A673 (cell line): ENCODE data around the gene GSTO2. TPM values are rescaled to one million over a fixed set of nuclear protein-coding genes. Genes with fewer than 3 reads are reported as not detected.
A peak's percentile ranks its signal among the peaks of the same experiment; 100 is the strongest.

Experiments used
- BruUV-seq: library from RNA; stranded (reverse); fragments of 400-500 nt; replicated peaks from 2 replicates; lab custom pipeline; 2021; lab: Mats Ljungman, UMichigan
- CTCF ChIA-PET: fragments of 300-600 bp; sonication (Branson Sonifier 250); formaldehyde crosslinking; loops from one replicate; lab custom pipeline; 2022; ENCODE audit warnings: antibody characterized with exemption; lab: Charles Lee
- POLR2A ChIA-PET: fragments of 300-600 bp; sonication (Branson Sonifier 250); formaldehyde crosslinking; loops from one replicate; lab custom pipeline; 2022; ENCODE audit warnings: antibody characterized with exemption; ENCODE audit not compliant: low non-redundant PET; lab: Charles Lee
- DNase-seq: peaks from one replicate; pipeline ENCODE4 v3.0.0-alpha.2; 2015; ENCODE audit warnings: low spot score
- H3K27ac ChIP-seq: fragments of 200-600 bp; sonication (generic); 2 replicates; pipeline ENCODE4 v1.5.1; 2016; ENCODE audit warnings: mixed run types, low read depth, mild to moderate bottlenecking, mixed read lengths, antibody characterized with exemption, low read length; ENCODE audit not compliant: poor library complexity, severe bottlenecking
- H3K27me3 ChIP-seq: fragments of 200-600 bp; sonication (generic); replicated peaks from 2 replicates; pipeline ENCODE4 v1.6.1; 2017; ENCODE audit warnings: mixed run types, low read depth, mild to moderate bottlenecking, mixed read lengths, antibody characterized with exemption, low read length; ENCODE audit not compliant: insufficient read depth, poor library complexity
- H3K36me3 ChIP-seq: fragments of 200-600 bp; sonication (generic); 2 replicates; pipeline ENCODE4 v1.6.1; 2016; ENCODE audit warnings: mixed run types, mild to moderate bottlenecking, mixed read lengths, antibody characterized with exemption, low read length; ENCODE audit not compliant: insufficient read depth, poor library complexity, severe bottlenecking
- H3K4me1 ChIP-seq: fragments of 200-600 bp; sonication (generic); 2 replicates; pipeline ENCODE4 v1.6.1; 2017; ENCODE audit warnings: mixed run types, mild to moderate bottlenecking, mixed read lengths, antibody characterized with exemption, low read length; ENCODE audit not compliant: insufficient read depth, poor library complexity, severe bottlenecking
- H3K4me3 ChIP-seq: fragments of 200-600 bp; sonication (generic); 2 replicates; pipeline ENCODE4 v1.5.1; 2016; ENCODE audit warnings: low read depth, mixed run types, mild to moderate bottlenecking, mixed read lengths, low read length; ENCODE audit not compliant: poor library complexity, severe bottlenecking
- H3K9me3 ChIP-seq: fragments of 200-600 bp; sonication (generic); 2 replicates; pipeline ENCODE4 v1.6.1; 2016; ENCODE audit warnings: mixed run types, low read depth, mild to moderate bottlenecking, mixed read lengths, antibody characterized with exemption, low read length; ENCODE audit not compliant: poor library complexity, severe bottlenecking
- CTCF ChIP-seq: fragments of 300-800, 200-600 bp; sonication (generic); conservative IDR thresholded peaks from 2 replicates; pipeline ENCODE4 v1.5.1; 2017; ENCODE audit warnings: low read depth, mild to moderate bottlenecking, antibody characterized with exemption, low read length, moderate library complexity, mixed read lengths
- EZH2 ChIP-seq: fragments of 200-600 bp; sonication (generic); IDR thresholded peaks from 2 replicates; pipeline ENCODE4 v1.6.1; 2017; ENCODE audit warnings: borderline replicate concordance, low read depth, mild to moderate bottlenecking, mixed read lengths, antibody characterized with exemption, low read length; ENCODE audit not compliant: poor library complexity, severe bottlenecking
- intact Hi-C: fragments of 100-400 bp; cut with micrococcal nuclease; formaldehyde crosslinking; loops from one replicate; pipeline ENCODE4 v1.10.0; 2022; ENCODE audit not compliant: unreplicated experiment
- total RNA-seq: library from RNA; stranded (reverse); gene quantifications from 2 replicates; pipeline ENCODE4 v1.2.3, GENCODE V29; 2021

The GSTO2 gene
- total RNA-seq, 1 experiment from 2014 or later = 0.26 TPM

DNA sequence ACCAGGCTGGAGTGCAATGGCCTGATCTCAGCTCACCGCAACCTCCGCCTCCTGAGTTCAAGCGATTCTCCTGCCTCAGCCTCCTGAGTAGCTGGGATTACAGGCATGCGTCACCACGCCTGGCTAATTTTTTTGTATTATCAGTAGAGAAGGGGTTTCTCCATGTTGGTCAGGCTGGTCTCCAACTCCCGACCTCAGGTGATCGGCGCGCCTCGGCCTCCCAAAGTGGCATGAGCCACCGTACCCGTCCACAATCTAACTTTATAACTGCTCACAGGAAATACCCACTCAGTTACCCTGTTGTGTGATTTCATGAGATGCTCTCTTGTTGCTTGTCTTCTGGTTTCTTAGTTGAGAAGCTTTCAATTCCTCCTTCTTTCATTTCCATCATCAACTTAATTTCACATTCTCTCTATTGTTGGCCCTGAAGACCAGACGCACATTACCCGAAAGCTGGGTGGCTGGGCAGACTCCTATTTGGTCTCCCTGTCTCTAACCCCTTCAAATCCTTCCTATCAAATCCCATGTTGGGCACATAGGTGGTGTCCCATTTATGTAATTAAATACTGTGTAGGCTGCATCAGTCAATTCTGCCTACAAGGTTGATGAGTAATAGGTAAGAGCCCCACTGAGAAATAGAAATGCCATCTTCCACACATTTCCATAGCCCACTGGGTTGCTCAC is 1.1 kb upstream of the GSTO2 start:
- H3K9me3 ChIP-seq = no peaks in the 10 kb centered on the region
- no peak for DNase-seq
- POLR2A ChIA-PET = no interaction called here
- peaks cover 11% of the 10 kb centered on the region for H3K4me1 ChIP-seq
- peaks cover 49% of the 10 kb centered on the region for H3K36me3 ChIP-seq
- CTCF ChIA-PET = no interaction called here
- H3K27me3 ChIP-seq = no peaks in the 10 kb centered on the region
- intact Hi-C loops = loop anchor here (5.0 kb wide), 1 partner anchor 381 kb away; no protein-coding TSS in a partner anchor
- no peak overlapping the region for H3K27ac ChIP-seq
- H3K4me3 ChIP-seq = peak overlapping the region; percentile 68
- no TSS peak for BruUV-seq
- no peak for TF ChIP-seq EZH2

DNA sequence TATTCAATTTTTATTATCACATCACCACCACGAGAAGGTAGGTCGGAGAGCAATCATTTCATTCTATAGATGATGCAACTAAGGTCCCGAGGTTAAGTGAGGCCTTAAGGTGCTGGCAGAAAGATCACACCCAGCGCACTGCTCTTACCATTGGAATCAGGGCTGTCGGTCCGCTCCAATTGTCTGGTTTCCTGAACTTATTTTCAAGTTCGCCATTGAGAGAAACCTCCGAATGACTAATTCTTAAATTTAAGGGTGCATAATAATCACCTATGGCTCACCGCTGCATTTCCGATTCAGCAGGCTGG is 625 bp upstream of the GSTO2 start:
- peak overlapping the region; percentile 68 for H3K4me3 ChIP-seq
- H3K27me3 ChIP-seq = no peaks in the 10 kb centered on the region
- TSS peak; percentile 69 for BruUV-seq
- POLR2A ChIA-PET = interaction anchor here (0.6 kb wide), 1 partner anchor 168 kb away, joined by 3 read pairs; no protein-coding TSS in a partner anchor
- peaks cover 44% of the 10 kb centered on the region for H3K36me3 ChIP-seq
- TF ChIP-seq CTCF = no peak
- no peak for TF ChIP-seq EZH2
- no peaks in the 10 kb centered on the region for H3K9me3 ChIP-seq
- peaks cover 11% of the 10 kb centered on the region for H3K4me1 ChIP-seq
- peak overlapping the region; percentile 81 for H3K27ac ChIP-seq
- CTCF ChIA-PET = interaction anchor here (1.0 kb wide), 1 partner anchor 85 kb away, joined by 5 read pairs; the partner anchor contains the start of gene CFAP58
- DNase-seq = no peak
- intact Hi-C loops = loop anchor here (5.0 kb wide), 1 partner anchor 381 kb away; no protein-coding TSS in a partner anchor

GRCh38 chr10:104273286-104273685 is 4.3 kb downstream of the GSTO2 start:
- no TSS peak for BruUV-seq
- intact Hi-C loops = no loop called here
- Histone ChIP-seq H3K36me3 (no peaks in the 10 kb centered on the region), H3K4me1 (no peaks in the 10 kb centered on the region), H3K4me3 (no peak overlapping the region), H3K27ac (no peak overlapping the region), H3K9me3 (no peaks in the 10 kb centered on the region), H3K27me3 (no peaks in the 10 kb centered on the region)
- ChIA-PET CTCF (no interaction called here), POLR2A (no interaction called here)
- no peak for DNase-seq
- TF ChIP-seq CTCF (no peak), EZH2 (no peak)
